Gastrocnemius medialis (tissue), 4 donors: ENCODE measurements around the gene FARP1.

Source experiments
- POLR2A ChIP-seq, 2 donors: fragments of 450-650 bp; IDR thresholded peaks; one replicate each; pipeline ENCODE4 v1.6.1; 2017; ENCODE audit warnings: antibody characterized with exemption in 2 of 2, mild to moderate bottlenecking in 2 of 2, moderate library complexity in 2 of 2
- TF ChIP-seq, protein P1 (sequence below), 5 experiments: fragments of 450-650 bp in 3 of 5; fragments of 200-600 bp in 2 of 5; sonication (generic) in 2 of 5; IDR thresholded peaks in 4 of 5; conservative IDR thresholded peaks in 1 of 5; 1 replicate in 4 of 5; 2 replicates in 1 of 5; pipeline ENCODE4 v1.5.1; 2016 to 2019; ENCODE audit warnings: antibody characterized with exemption in 5 of 5, mild to moderate bottlenecking in 3 of 5, moderate library complexity in 3 of 5

DNA sequence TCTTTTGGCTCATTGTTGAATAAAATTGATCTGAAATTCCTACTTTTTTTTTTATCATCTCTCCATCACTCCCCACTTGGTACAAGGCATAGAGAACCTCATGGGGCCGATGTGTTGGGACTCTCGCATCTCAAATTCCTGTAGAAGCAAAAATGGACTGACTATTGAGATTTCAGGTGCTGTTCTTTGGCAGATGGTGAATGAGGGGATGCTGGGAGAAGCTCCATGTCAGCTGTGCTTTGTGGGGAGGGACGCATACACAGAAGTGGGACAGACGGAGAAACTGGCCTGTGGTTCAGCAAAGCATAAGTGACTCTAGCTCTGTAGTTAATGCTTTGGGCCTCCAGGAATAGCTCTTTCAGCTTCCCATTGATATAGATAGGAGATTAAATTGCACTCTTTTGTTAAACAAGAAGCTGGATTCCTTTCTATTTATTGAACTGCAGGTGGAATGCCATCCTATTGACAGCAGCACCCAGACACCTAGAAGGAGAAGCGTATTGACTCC is 228.7 kb downstream of the FARP1 start:
- TF ChIP-seq, protein P1, sequence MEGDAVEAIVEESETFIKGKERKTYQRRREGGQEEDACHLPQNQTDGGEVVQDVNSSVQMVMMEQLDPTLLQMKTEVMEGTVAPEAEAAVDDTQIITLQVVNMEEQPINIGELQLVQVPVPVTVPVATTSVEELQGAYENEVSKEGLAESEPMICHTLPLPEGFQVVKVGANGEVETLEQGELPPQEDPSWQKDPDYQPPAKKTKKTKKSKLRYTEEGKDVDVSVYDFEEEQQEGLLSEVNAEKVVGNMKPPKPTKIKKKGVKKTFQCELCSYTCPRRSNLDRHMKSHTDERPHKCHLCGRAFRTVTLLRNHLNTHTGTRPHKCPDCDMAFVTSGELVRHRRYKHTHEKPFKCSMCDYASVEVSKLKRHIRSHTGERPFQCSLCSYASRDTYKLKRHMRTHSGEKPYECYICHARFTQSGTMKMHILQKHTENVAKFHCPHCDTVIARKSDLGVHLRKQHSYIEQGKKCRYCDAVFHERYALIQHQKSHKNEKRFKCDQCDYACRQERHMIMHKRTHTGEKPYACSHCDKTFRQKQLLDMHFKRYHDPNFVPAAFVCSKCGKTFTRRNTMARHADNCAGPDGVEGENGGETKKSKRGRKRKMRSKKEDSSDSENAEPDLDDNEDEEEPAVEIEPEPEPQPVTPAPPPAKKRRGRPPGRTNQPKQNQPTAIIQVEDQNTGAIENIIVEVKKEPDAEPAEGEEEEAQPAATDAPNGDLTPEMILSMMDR (IDR thresholded peaks at IDR 0.05 in 4 of 5, conservative IDR thresholded peaks at IDR 0.05 in 1 of 5), result no peak
- no peak for TF ChIP-seq POLR2A (IDR thresholded peaks at IDR 0.05)
